Activated CD4-positive, alpha-beta T cell treated with anti-CD3 and anti-CD28 coated beads, Interleukin-2, amount 10 ng/mL, durations not matched to agents 7 days and 5 days (primary cell): ENCODE measurements around the gene EVI5L. TPM values are rescaled to one million over a fixed set of nuclear protein-coding genes. Genes with fewer than 3 reads are reported as not detected.

Experiments
- CTCF ChIA-PET: fragments of 350-600 bp; sonication (Branson Sonifier 250); formaldehyde crosslinking; loops from one replicate; lab custom pipeline; 2021; ENCODE audit warnings: antibody characterized with exemption; lab: Charles Lee
- POLR2A ChIA-PET: fragments of 350-600 bp; sonication (Branson Sonifier 250); formaldehyde crosslinking; loops from one replicate; lab custom pipeline; 2021; ENCODE audit warnings: antibody characterized with exemption; lab: Charles Lee
- DNase-seq: peaks from one replicate; pipeline ENCODE4 v3.0.0-alpha.2; 2020
- H3K27ac Mint-ChIP-seq: one replicate; pipeline ENCODE4 v1.8.0; 2021; ENCODE audit warnings: mild to moderate bottlenecking, moderate library complexity, mixed read lengths
- H3K27me3 Mint-ChIP-seq: one replicate; pipeline ENCODE4 v1.8.0; 2021; ENCODE audit warnings: mixed read lengths
- H3K36me3 Mint-ChIP-seq: one replicate; pipeline ENCODE4 v1.8.0; 2021; ENCODE audit warnings: low read depth, mixed read lengths
- H3K4me1 Mint-ChIP-seq: one replicate; pipeline ENCODE4 v1.8.0; 2021; ENCODE audit warnings: mixed read lengths
- H3K4me3 Mint-ChIP-seq: one replicate; pipeline ENCODE4 v1.8.0; 2021; ENCODE audit warnings: mild to moderate bottlenecking, moderate library complexity, mixed read lengths
- H3K9me3 Mint-ChIP-seq: one replicate; pipeline ENCODE4 v1.8.0; 2021; ENCODE audit warnings: mixed read lengths
- total RNA-seq, 2 experiments: library from RNA; stranded (reverse); gene quantifications; one replicate each; pipeline ENCODE4 v1.2.3, GENCODE V29; 2021

Gene EVI5L
- total RNA-seq, 2 experiments from 2014 or later, result 9.7 to 11.2 TPM

DNA sequence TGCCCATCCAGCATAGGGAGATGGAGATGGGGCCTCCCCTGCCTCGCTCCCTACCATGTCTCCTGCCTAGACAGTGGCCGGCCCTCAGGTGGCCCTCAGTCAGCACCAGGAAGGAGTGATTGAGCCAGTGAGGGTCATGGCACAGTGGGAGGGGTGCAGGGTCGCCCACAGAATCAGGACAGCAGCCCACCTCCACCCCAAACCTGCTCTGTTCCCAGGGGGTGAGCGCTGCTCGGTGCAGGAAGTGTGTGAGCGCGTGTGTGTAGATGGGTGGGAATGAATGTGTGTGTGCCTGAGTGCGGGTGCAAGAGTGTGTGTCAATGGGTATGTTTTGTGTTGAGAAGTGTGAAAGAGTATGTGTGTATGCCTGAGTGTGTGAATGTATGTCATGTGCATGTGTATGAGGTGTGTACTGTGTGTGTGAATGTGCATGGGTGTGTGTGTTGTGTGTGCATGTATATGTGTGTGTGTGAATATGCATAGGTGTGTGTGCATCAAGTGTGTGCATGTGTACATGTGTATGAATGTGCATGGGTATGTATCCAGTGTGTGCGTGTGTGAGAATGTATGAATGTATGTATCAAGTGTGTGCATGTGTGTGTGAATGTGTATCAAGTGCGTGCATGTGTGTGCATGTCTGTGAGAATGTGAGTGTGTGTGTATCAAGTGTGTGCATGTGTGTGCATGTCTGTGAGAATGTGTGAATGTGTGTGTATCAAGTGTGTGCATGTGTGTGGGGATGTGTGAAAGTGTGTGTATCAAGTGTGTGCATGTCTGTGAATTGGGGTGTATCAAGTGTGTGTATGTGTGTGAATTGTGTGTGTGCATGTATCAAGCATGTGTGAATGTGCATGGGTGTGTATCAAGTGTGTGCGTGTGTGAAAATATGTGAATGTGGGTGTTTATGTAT, 12.0 kb downstream of the EVI5L start:
- no peak overlapping the region for H3K4me3 Mint-ChIP-seq
- H3K27ac Mint-ChIP-seq, result no peak overlapping the region
- H3K4me1 Mint-ChIP-seq, result no peaks in the 10 kb centered on the region
- no peak for DNase-seq
- H3K36me3 Mint-ChIP-seq, result no peaks in the 10 kb centered on the region
- H3K27me3 Mint-ChIP-seq, result no peaks in the 10 kb centered on the region
- ChIA-PET POLR2A (no interaction called here), CTCF (no interaction called here)
- H3K9me3 Mint-ChIP-seq, result peaks cover 2% of the 10 kb centered on the region

DNA sequence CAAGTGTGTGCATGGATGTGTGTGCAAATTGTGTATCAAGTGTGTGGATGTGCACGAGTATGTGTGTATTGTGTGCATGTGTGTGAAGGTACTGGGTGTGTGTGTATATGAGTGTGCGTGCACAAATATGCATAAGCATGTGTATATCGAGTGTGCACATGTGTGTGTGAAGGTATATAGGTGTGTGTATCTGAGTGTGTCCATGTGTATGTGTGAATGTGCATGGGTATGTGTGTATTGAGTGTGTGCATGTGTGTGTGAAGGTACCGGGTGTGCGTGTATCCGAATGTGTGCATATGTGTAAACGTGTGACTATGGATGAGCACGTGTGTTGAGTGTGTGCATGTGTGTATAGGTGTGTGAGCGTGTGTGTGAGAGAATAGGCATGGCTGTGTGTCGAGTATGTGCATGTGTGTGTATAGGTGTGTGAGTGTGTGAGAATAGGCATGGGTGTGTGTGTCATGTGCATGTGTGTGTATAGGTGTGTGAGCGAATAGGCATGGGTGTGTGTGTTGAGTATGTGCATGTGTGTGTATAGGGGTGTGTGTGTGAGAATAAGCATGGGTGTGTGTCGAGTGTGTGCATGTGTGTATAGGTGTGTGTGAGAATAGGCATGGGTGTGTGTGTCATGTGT, 12.8 kb downstream of the EVI5L start:
- no peaks in the 10 kb centered on the region for H3K4me1 Mint-ChIP-seq
- H3K27me3 Mint-ChIP-seq, result no peaks in the 10 kb centered on the region
- DNase-seq, result no peak
- H3K9me3 Mint-ChIP-seq, result peaks cover 2% of the 10 kb centered on the region
- H3K27ac Mint-ChIP-seq, result no peak overlapping the region
- no peak overlapping the region for H3K4me3 Mint-ChIP-seq
- POLR2A ChIA-PET, result no interaction called here
- H3K36me3 Mint-ChIP-seq, result no peaks in the 10 kb centered on the region
- CTCF ChIA-PET, result no interaction called here

DNA sequence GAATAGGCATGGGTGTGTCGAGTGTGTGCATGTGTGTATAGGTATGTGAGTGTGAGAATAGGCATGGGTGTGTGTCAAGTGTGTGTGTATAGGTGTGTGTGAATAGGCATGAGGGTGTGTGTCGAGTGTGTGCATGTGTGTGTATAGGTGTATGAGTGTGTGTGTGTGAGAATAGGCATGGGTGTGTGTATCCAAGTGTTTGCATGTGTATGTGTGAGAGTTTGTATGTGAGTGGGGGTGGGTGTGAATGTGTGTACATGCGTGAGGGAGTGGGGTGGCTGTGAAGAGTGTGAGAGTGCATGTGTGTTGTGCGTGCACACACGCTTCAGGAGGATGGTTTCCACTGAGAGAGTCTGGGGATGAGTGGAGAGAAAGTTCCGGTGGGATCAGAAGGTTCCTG, 13.5 kb downstream of the EVI5L start:
- H3K27ac Mint-ChIP-seq, result no peak overlapping the region
- H3K9me3 Mint-ChIP-seq, result peaks cover 2% of the 10 kb centered on the region
- no peaks in the 10 kb centered on the region for H3K27me3 Mint-ChIP-seq
- no peaks in the 10 kb centered on the region for H3K36me3 Mint-ChIP-seq
- H3K4me3 Mint-ChIP-seq, result no peak overlapping the region
- DNase-seq, result no peak
- POLR2A ChIA-PET, result no interaction called here
- CTCF ChIA-PET, result no interaction called here
- H3K4me1 Mint-ChIP-seq, result no peaks in the 10 kb centered on the region

DNA sequence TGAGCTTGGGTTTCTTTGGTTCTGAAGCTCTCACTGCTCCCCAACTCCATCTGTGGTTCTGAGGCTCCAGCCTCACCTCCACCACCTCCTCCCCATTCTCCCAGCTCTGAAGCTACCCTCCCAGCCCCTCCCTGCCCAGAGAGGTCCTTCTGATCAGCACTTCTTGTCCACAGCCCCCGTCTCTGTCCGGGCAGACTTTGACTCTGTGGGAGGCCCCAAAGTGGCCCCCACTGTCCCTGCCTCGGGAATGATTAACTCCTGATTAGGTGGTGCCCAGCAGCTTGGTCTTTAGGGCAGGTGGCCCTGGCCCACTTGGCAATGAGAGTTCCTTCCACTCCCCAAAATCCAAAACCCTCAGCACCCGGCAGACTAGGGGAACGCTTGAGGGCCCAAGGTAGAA, 14.4 kb downstream of the EVI5L start:
- ChIA-PET POLR2A (no interaction called here), CTCF (no interaction called here)
- H3K9me3 Mint-ChIP-seq, result peaks cover 2% of the 10 kb centered on the region
- no peaks in the 10 kb centered on the region for H3K27me3 Mint-ChIP-seq
- no peak for DNase-seq
- H3K36me3 Mint-ChIP-seq, result no peaks in the 10 kb centered on the region
- no peaks in the 10 kb centered on the region for H3K4me1 Mint-ChIP-seq
- no peak overlapping the region for H3K27ac Mint-ChIP-seq
- H3K4me3 Mint-ChIP-seq, result no peak overlapping the region

DNA sequence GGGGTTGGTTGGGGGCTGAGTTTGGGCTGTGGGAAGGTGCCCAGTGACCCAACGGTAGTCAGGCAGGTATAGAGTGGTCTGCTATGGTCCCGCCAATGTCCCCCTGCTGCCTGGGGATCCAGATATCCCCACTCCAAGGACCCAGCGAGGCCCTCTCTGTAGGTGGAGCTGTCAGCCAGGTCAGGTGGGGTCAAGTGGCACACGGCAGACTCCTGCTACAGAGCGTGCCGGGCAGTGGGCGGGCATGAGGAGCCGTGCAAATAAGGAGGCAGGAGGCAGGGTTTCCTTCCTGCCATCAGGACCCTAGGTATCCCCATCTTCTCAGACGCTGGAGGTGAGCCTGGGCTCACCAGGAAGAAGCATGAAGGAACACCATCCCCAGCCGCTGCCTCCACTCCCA, 14.9 kb downstream of the EVI5L start:
- H3K4me3 Mint-ChIP-seq, result no peak overlapping the region
- ChIA-PET CTCF (no interaction called here), POLR2A (no interaction called here)
- no peaks in the 10 kb centered on the region for H3K27me3 Mint-ChIP-seq
- H3K9me3 Mint-ChIP-seq, result peaks cover 2% of the 10 kb centered on the region
- no peaks in the 10 kb centered on the region for H3K36me3 Mint-ChIP-seq
- no peaks in the 10 kb centered on the region for H3K4me1 Mint-ChIP-seq
- no peak for DNase-seq
- H3K27ac Mint-ChIP-seq, result no peak overlapping the region

DNA sequence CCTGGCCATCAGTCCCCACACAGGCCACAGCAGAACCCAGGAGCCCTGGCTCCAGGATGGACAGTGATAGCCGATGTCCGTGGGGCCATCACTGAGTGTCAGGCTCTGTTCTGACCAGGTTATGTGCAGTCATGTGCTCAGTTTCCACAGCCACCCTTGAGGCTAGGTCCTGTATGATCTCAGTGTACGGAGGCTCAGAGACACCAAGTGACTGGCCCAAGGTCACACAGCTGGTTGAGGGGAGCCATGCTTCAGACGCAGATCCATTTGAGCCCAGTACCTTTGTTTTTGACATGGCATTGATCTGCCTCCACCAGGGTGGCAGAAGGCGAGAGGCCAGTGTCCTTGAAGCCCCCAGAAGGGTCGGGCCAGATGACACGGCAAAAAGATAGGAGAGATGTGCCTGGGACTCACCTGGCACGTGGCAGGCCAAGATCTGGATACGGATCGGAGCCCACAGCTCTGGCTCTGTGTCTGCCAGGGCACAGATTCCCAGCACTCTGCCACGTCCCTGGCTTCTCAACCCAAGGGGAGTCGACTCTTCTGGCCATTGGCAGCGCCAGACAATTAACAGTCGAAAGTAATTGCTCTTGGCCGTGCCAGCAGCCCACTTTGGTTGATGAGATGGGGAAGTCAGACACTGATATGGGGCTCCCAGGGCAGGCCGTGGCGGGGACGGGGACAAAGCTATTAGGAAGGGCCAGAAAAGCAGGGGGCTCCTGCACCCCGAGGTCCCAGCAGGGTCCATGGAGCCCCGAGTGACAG, 15.6 kb downstream of the EVI5L start:
- H3K27ac Mint-ChIP-seq, result no peak overlapping the region
- H3K36me3 Mint-ChIP-seq, result no peaks in the 10 kb centered on the region
- DNase-seq, result no peak
- no peak overlapping the region for H3K4me3 Mint-ChIP-seq
- ChIA-PET POLR2A (no interaction called here), CTCF (no interaction called here)
- peaks cover 2% of the 10 kb centered on the region for H3K9me3 Mint-ChIP-seq
- no peaks in the 10 kb centered on the region for H3K4me1 Mint-ChIP-seq
- H3K27me3 Mint-ChIP-seq, result no peaks in the 10 kb centered on the region

DNA sequence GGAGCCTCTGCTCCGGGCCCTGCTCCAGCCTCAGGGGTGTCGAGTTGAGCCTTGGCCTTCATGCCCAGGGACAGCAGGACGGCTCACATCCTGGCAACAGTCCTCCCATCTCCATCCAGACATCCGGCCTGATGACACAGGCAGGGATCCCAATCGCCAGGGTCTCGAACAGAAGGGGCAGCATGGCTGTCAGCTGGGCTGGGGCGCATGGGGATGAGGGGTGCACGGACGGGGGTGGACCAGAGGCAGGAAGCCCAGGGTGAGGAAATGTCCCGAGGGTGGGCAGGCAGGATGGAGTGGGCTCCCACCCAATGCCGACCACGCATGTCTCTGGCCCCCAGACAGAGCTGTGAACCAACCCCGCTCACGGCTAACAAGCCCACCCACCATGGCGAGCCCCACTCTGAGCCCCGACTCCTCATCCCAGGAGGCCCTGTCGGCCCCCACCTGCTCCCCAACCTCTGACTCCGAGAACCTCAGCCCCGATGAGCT, 16.2 kb downstream of the EVI5L start:
- no peaks in the 10 kb centered on the region for H3K27me3 Mint-ChIP-seq
- no peaks in the 10 kb centered on the region for H3K36me3 Mint-ChIP-seq
- H3K27ac Mint-ChIP-seq, result no peak overlapping the region

DNA sequence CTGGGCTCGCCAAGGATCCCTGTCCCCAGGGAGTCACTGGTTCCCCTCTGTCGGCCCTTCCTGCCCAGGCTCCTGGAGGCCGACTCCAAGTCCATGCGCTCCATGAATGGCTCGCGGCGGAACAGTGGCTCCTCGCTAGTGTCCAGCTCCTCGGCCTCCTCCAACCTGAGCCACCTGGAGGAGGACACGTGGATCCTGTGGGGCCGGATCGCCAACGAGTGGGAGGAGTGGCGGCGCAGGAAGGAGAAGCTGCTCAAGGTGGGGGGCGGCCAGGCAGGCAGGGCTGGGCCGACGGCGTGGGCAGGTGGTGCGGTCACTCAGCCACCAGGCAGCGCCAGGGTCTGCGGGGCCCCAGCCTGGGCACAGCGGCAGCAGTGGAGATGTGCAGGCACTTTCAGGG, 17.6 kb downstream of the EVI5L start:
- CTCF ChIA-PET, result no interaction called here
- POLR2A ChIA-PET, result no interaction called here
- H3K9me3 Mint-ChIP-seq, result no peaks in the 10 kb centered on the region

More for the DNA sequence above, 16.2 kb downstream of the EVI5L start:
- Mint-ChIP-seq H3K9me3 (peaks cover under 1% of the 10 kb centered on the region), H3K4me1 (no peaks in the 10 kb centered on the region), H3K4me3 (no peak overlapping the region)
- CTCF ChIA-PET, result no interaction called here
- POLR2A ChIA-PET, result no interaction called here
- DNase-seq, result no peak

DNA sequence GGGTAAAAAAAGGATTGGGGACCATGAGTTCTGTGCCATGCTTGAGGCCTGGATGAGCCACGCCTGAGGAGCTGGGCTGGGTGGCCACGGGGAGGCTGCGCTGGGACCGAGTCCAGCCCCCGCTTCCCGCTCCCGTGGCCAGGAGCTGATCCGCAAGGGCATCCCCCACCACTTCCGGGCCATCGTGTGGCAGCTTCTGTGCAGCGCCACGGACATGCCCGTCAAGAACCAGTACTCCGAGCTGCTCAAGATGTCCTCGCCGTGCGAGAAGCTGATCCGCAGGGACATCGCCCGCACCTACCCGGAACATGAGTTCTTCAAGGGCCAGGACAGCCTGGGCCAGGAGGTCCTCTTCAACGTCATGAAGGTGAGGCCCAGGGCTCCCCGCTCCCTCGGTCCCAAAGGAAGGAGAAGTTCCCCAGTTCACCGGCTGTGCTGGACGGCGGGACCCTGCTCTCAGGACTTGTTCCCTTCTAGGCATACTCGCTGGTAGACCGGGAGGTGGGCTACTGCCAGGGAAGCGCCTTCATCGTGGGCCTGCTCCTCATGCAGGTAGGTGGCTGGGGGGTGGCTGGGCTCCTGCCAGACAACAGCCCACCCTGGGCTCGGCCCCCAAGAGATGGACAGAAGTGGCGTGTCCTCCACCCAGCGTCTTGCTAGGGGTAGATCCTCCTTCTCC, 18.9 kb downstream of the EVI5L start:
- H3K9me3 Mint-ChIP-seq, result no peaks in the 10 kb centered on the region
- H3K27me3 Mint-ChIP-seq, result no peaks in the 10 kb centered on the region
- no peak for DNase-seq
- ChIA-PET CTCF (no interaction called here), POLR2A (no interaction called here)
- no peak overlapping the region for H3K4me3 Mint-ChIP-seq
- no peak overlapping the region for H3K27ac Mint-ChIP-seq
- no peaks in the 10 kb centered on the region for H3K36me3 Mint-ChIP-seq
- H3K4me1 Mint-ChIP-seq, result peaks cover 3% of the 10 kb centered on the region

More for the DNA sequence above, 17.6 kb downstream of the EVI5L start:
- DNase-seq, result no peak
- H3K36me3 Mint-ChIP-seq, result no peaks in the 10 kb centered on the region
- H3K4me3 Mint-ChIP-seq, result no peak overlapping the region
- H3K4me1 Mint-ChIP-seq, result no peaks in the 10 kb centered on the region
- H3K27ac Mint-ChIP-seq, result no peak overlapping the region
- H3K27me3 Mint-ChIP-seq, result no peaks in the 10 kb centered on the region

DNA sequence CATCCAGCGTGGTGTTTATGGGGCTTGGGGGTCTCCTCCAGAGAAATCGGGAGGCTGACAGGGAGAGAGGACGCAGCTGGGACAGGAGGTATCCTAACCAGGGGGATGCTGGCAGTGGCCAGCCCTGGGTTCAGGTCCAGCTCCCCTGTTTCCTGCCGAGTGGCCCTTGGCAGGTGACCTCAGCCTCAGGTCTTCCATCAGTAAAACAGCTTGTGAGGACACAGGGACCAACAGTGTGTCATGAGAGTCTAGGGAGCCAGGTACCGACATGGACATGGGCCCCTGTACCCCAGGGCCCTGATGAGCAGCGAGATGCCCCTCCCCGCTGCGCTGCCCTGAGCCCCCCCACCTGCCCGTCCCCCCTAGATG, 19.6 kb downstream of the EVI5L start:
- Mint-ChIP-seq H3K27me3 (no peaks in the 10 kb centered on the region), H3K9me3 (no peaks in the 10 kb centered on the region)
- POLR2A ChIA-PET, result no interaction called here

DNA sequence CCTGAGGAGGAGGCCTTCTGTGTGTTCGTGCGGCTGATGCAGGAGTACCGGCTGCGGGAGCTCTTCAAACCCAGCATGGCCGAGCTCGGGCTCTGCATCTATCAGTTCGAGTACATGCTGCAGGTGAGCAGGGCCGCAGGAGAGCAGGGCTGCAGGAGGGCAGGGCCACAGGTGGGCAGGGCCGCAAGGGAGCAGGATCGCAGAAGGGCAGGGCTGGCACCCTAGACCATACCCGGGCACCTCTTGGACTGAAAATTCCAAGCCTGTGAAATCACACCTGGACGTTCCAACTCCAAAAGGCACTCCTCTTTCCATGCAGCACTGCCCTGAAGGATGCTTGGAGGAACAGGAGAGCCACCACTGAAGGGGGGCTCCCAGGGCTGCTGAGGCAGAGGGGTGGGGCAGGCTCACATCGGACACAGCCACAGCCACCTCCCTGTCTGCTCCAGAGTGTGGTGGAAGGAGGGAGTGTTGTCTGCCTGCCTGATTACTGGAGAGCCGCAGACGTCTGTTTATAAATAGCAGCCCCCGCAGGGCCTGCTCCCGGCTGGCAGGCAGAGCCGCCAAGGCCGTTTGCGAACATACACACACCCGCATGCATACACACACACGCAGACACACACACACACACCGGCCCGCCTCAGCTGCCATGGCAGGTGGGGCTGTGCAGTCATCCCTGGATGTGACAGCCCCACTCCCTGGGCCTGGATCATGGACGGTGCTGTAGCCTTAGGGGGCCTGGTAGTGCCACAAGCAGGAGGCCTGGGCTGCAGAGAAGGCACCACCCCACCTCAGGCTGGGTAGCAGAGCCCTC, 20.2 kb downstream of the EVI5L start:
- Mint-ChIP-seq H3K36me3 (no peaks in the 10 kb centered on the region), H3K27ac (no peak overlapping the region)

More for the DNA sequence above, 19.6 kb downstream of the EVI5L start:
- H3K4me1 Mint-ChIP-seq, result peaks cover 3% of the 10 kb centered on the region
- no peaks in the 10 kb centered on the region for H3K36me3 Mint-ChIP-seq
- CTCF ChIA-PET, result interaction anchor here (1.0 kb wide), 1 partner anchor 17 kb away, joined by 3 read pairs; no protein-coding TSS in a partner anchor
- no peak for DNase-seq
- no peak overlapping the region for H3K27ac Mint-ChIP-seq
- H3K4me3 Mint-ChIP-seq, result no peak overlapping the region

More for the DNA sequence above, 20.2 kb downstream of the EVI5L start:
- Mint-ChIP-seq H3K9me3 (no peaks in the 10 kb centered on the region), H3K4me3 (no peak overlapping the region), H3K27me3 (no peaks in the 10 kb centered on the region), H3K4me1 (peaks cover 3% of the 10 kb centered on the region)
- ChIA-PET CTCF (interaction anchor here (1.0 kb wide), 1 partner anchor 18 kb away, joined by 3 read pairs; no protein-coding TSS in a partner anchor), POLR2A (no interaction called here)
- DNase-seq, result no peak
